Measurements from ENCODE around the gene SYTL5. TPM values are rescaled to one million over a fixed set of nuclear protein-coding genes. Genes with fewer than 3 reads are reported as not detected.

The SYTL5 gene
- polyA plus RNA-seq, 1 experiment = 2.3 TPM

GRCh38 chrX:38112566-38112965 lies 106.2 kb downstream of the SYTL5 start:
- H3K9me3 ChIP-seq (ENCODE audit: control insufficient read depth, insufficient read depth, low read length) = no peaks in the 10 kb centered on the region
- H3K27me3 ChIP-seq (ENCODE audit: control insufficient read depth, insufficient read depth, low read length) = no peaks in the 10 kb centered on the region
- H3K27ac ChIP-seq (ENCODE audit: low read depth, low read length) = no peak overlapping the region
- DNase-seq (ENCODE audit: low read depth, low spot score) = no peak
- no peak for TF ChIP-seq CTCF (IDR thresholded peaks at IDR 0.05; ENCODE audit: low read depth, low read length)
- CTCF ChIA-PET = no interaction called here
- no peak overlapping the region for H3K4me3 ChIP-seq (ENCODE audit: low read depth, low read length)
- POLR2A ChIA-PET = no interaction called here

GRCh38 chrX:38116706-38117105 lies 110.4 kb downstream of the SYTL5 start:
- no peak for TF ChIP-seq CTCF (IDR thresholded peaks at IDR 0.05; ENCODE audit: low read depth, low read length)
- ChIA-PET CTCF (interaction anchor here (1.4 kb wide), 1 partner anchor 371 kb away, joined by 3 read pairs; no protein-coding TSS in a partner anchor), POLR2A (no interaction called here)
- Histone ChIP-seq H3K27ac (ENCODE audit: low read depth, low read length) (no peak overlapping the region), H3K4me3 (ENCODE audit: low read depth, low read length) (no peak overlapping the region), H3K9me3 (ENCODE audit: control insufficient read depth, insufficient read depth, low read length) (no peaks in the 10 kb centered on the region), H3K27me3 (ENCODE audit: control insufficient read depth, insufficient read depth, low read length) (no peaks in the 10 kb centered on the region)
- DNase-seq (ENCODE audit: low read depth, low spot score) = no peak

- TF ChIP-seq CTCF (IDR thresholded peaks at IDR 0.05; ENCODE audit: low read depth, low read length) = no peak
- ChIA-PET POLR2A (no interaction called here), CTCF (no interaction called here)
- DNase-seq (ENCODE audit: low read depth, low spot score) = no peak
- H3K9me3 ChIP-seq (ENCODE audit: control insufficient read depth, insufficient read depth, low read length) = no peaks in the 10 kb centered on the region
- H3K4me3 ChIP-seq (ENCODE audit: low read depth, low read length) = no peak overlapping the region
- no peak overlapping the region for H3K27ac ChIP-seq (ENCODE audit: low read depth, low read length)
- H3K27me3 ChIP-seq (ENCODE audit: control insufficient read depth, insufficient read depth, low read length) = no peaks in the 10 kb centered on the region
Observed at GRCh38 chrX:38117485-38117884, 111.1 kb downstream of the SYTL5 start.

- no peak for TF ChIP-seq CTCF (IDR thresholded peaks at IDR 0.05; ENCODE audit: low read depth, low read length)
- Histone ChIP-seq H3K27me3 (ENCODE audit: control insufficient read depth, insufficient read depth, low read length) (no peaks in the 10 kb centered on the region), H3K27ac (ENCODE audit: low read depth, low read length) (no peak overlapping the region), H3K4me3 (ENCODE audit: low read depth, low read length) (no peak overlapping the region), H3K9me3 (ENCODE audit: control insufficient read depth, insufficient read depth, low read length) (no peaks in the 10 kb centered on the region)
- ChIA-PET CTCF (no interaction called here), POLR2A (no interaction called here)
- DNase-seq (ENCODE audit: low read depth, low spot score) = no peak
Observed at GRCh38 chrX:38124000-38124399, 117.6 kb downstream of the SYTL5 start.

GRCh38 chrX:38126179-38126578 lies 119.8 kb downstream of the SYTL5 start:
- H3K4me3 ChIP-seq (ENCODE audit: low read depth, low read length) = no peak overlapping the region
- TF ChIP-seq CTCF (IDR thresholded peaks at IDR 0.05; ENCODE audit: low read depth, low read length) = no peak
- ChIA-PET POLR2A (no interaction called here), CTCF (interaction anchor here (1.0 kb wide), 1 partner anchor 40 kb away, joined by 3 read pairs; no protein-coding TSS in a partner anchor)
- DNase-seq (ENCODE audit: low read depth, low spot score) = no peak
- H3K27me3 ChIP-seq (ENCODE audit: control insufficient read depth, insufficient read depth, low read length) = no peaks in the 10 kb centered on the region
- no peaks in the 10 kb centered on the region for H3K9me3 ChIP-seq (ENCODE audit: control insufficient read depth, insufficient read depth, low read length)
- no peak overlapping the region for H3K27ac ChIP-seq (ENCODE audit: low read depth, low read length)
